H1 (cell line): Measurements from ENCODE around the gene AURKB. TPM values are rescaled to one million over a fixed set of nuclear protein-coding genes. Genes with fewer than 3 reads are reported as not detected.
A peak's percentile ranks its signal among the peaks of the same experiment; 100 is the strongest.

Experiments used
- CTCF ChIA-PET: fragments of 300-600 bp; sonication (Branson Sonifier 250); formaldehyde crosslinking; loops from one replicate; lab custom pipeline; 2021; ENCODE audit not compliant: partially characterized antibody; lab: Charles Lee
- POLR2A ChIA-PET: fragments of 300-600 bp; sonication (Branson Sonifier 250); formaldehyde crosslinking; loops from one replicate; lab custom pipeline; 2021; ENCODE audit warnings: inconsistent platforms; ENCODE audit not compliant: partially characterized antibody; lab: Charles Lee
- DNase-seq, 2 experiments: peaks; one replicate each; pipeline versions ENCODE4 v3.0.0 to v3.0.0-alpha.2; 2010 to 2022; ENCODE audit warnings: low spot score in 2 of 2, low read depth in 1 of 2, mixed read lengths in 1 of 2
- FAIRE-seq: peaks from 2 replicates; lab custom pipeline; 2011; peaks lifted over from hg19 to GRCh38; lab: Jason Lieb, UNC
- H2AFZ ChIP-seq: 2 replicates; pipeline ENCODE4 v1.8.1; 2012; ENCODE audit warnings: low read length, inconsistent platforms
- H2AK5ac ChIP-seq: 2 replicates; pipeline ENCODE4 v1.6.1; 2013; ENCODE audit warnings: low read depth, low read length
- H2BK120ac ChIP-seq: replicated peaks from 2 replicates; pipeline ENCODE3; 2013; ENCODE audit warnings: low read depth, low read length, inconsistent platforms
- H2BK12ac ChIP-seq: 2 replicates; pipeline ENCODE4 v1.6.1; 2013; ENCODE audit warnings: low read depth, low read length
- H2BK15ac ChIP-seq: 2 replicates; pipeline ENCODE4 v1.6.1; 2013; ENCODE audit warnings: low read length
- H2BK20ac ChIP-seq: 2 replicates; pipeline ENCODE4 v1.6.1; 2013; ENCODE audit warnings: low read length
- H2BK5ac ChIP-seq: 2 replicates; pipeline ENCODE4 v1.6.1; 2013; ENCODE audit warnings: low read depth, low read length
- H3K14ac ChIP-seq: 2 replicates; pipeline ENCODE4 v1.6.1; 2013; ENCODE audit warnings: inconsistent platforms; ENCODE audit not compliant: insufficient read length
- H3K18ac ChIP-seq: 2 replicates; pipeline ENCODE4 v1.6.1; 2013; ENCODE audit warnings: low read length; ENCODE audit errors: extremely low read depth
- H3K23ac ChIP-seq: 2 replicates; pipeline ENCODE4 v1.6.1; 2013; ENCODE audit warnings: inconsistent platforms; ENCODE audit not compliant: insufficient read length
- H3K23me2 ChIP-seq: 2 replicates; pipeline ENCODE4 v1.6.1; 2013; ENCODE audit warnings: low read depth, low read length
- H3K27ac ChIP-seq: 2 replicates; pipeline ENCODE4 v1.6.1; 2011; ENCODE audit warnings: low read depth, low read length, inconsistent platforms
- H3K27me3 ChIP-seq, 4 experiments: replicated peaks in 1 of 4; 1 replicate in 1 of 4; 2 replicates in 3 of 4; pipeline versions ENCODE4 v1.6.1 to v1.8.1; 2011 to 2013; ENCODE audit warnings: low read length in 3 of 4, mild to moderate bottlenecking in 3 of 4, inconsistent platforms in 2 of 4, mixed read lengths in 2 of 4, moderate library complexity in 1 of 4; ENCODE audit not compliant: control insufficient read depth in 3 of 4, insufficient read depth in 3 of 4; ENCODE audit errors: extremely low read depth in 1 of 4
- H3K36me3 ChIP-seq, 4 experiments: 2 replicates each; pipeline versions ENCODE4 v1.6.1 to v1.8.1; 2011 to 2013; ENCODE audit warnings: mild to moderate bottlenecking in 4 of 4, low read length in 3 of 4, moderate library complexity in 2 of 4, control low read depth in 1 of 4, inconsistent platforms in 1 of 4; ENCODE audit not compliant: insufficient read depth in 4 of 4, control insufficient read depth in 2 of 4
- H3K4ac ChIP-seq: replicated peaks from 2 replicates; pipeline ENCODE3; 2013; ENCODE audit warnings: low read length, low read depth, mixed read lengths, inconsistent platforms; ENCODE audit not compliant: insufficient read length
- H3K4me1 ChIP-seq, 4 experiments: replicated peaks in 1 of 4; 1 replicate in 1 of 4; 2 replicates in 3 of 4; pipeline versions ENCODE4 v1.6.1 to v1.8.1; 2011 to 2013; ENCODE audit warnings: low read length in 3 of 4, inconsistent platforms in 2 of 4, mixed read lengths in 1 of 4; ENCODE audit not compliant: insufficient read depth in 4 of 4, control insufficient read depth in 3 of 4
- H3K4me2 ChIP-seq, 2 experiments: 2 replicates each; pipeline versions ENCODE4 v1.6.1 to v1.8.1; 2011 to 2013; ENCODE audit warnings: low read depth in 2 of 2, low read length in 2 of 2, control low read depth in 1 of 2, inconsistent platforms in 1 of 2, mild to moderate bottlenecking in 1 of 2; ENCODE audit not compliant: insufficient read depth in 1 of 2
- H3K4me3 ChIP-seq, 4 experiments: fragments of 200-600, 300-600 bp in 1 of 4; sonication (generic), shearing (Covaris generic), sonication (Bioruptor Twin) in 1 of 4; 2 replicates each; pipeline versions ENCODE4 v1.5.1 to v1.8.1; 2011 to 2016; ENCODE audit warnings: low read length in 4 of 4, low read depth in 3 of 4, control low read depth in 2 of 4, inconsistent platforms in 2 of 4, mild to moderate bottlenecking in 2 of 4, mixed read lengths in 1 of 4, moderate library complexity in 1 of 4; ENCODE audit not compliant: insufficient read depth in 2 of 4; ENCODE audit errors: extremely low read depth in 1 of 4
- H3K56ac ChIP-seq: replicated peaks from 2 replicates; pipeline ENCODE3; 2013; ENCODE audit warnings: low read depth, mild to moderate bottlenecking, mixed read lengths, low read length, inconsistent platforms; ENCODE audit not compliant: insufficient read length
- H3K79me1 ChIP-seq: 2 replicates; pipeline ENCODE4 v1.6.1; 2013; ENCODE audit warnings: low read depth, low read length, control low read depth
- H3K79me2 ChIP-seq, 2 experiments: 2 replicates each; pipeline versions ENCODE4 v1.6.1 to v1.8.1; 2012 to 2013; ENCODE audit warnings: low read length in 2 of 2, mild to moderate bottlenecking in 2 of 2, inconsistent platforms in 1 of 2; ENCODE audit not compliant: insufficient read depth in 2 of 2, control insufficient read depth in 1 of 2
- H3K9ac ChIP-seq, 4 experiments: replicated peaks in 1 of 4; 1 replicate in 1 of 4; 2 replicates in 3 of 4; pipeline versions ENCODE4 v1.6.1 to v1.8.1; 2011 to 2013; ENCODE audit warnings: low read depth in 3 of 4, low read length in 3 of 4, control low read depth in 2 of 4, mild to moderate bottlenecking in 2 of 4, moderate library complexity in 2 of 4, inconsistent platforms in 1 of 4; ENCODE audit errors: extremely low read depth in 1 of 4
- H3K9me3 ChIP-seq, 2 experiments: 2 replicates each; pipeline versions ENCODE4 v1.6.1 to v1.8.1; 2012 to 2013; ENCODE audit warnings: mild to moderate bottlenecking in 2 of 2, moderate library complexity in 2 of 2, control low read depth in 1 of 2, inconsistent platforms in 1 of 2, low read depth in 1 of 2, low read length in 1 of 2, mixed read lengths in 1 of 2; ENCODE audit not compliant: insufficient read depth in 2 of 2
- H4K20me1 ChIP-seq, 2 experiments: replicated peaks in 1 of 2; 2 replicates each; pipeline versions ENCODE3 to v1.8.1; 2011 to 2013; ENCODE audit warnings: inconsistent platforms in 2 of 2, low read length in 2 of 2, mild to moderate bottlenecking in 1 of 2; ENCODE audit not compliant: insufficient read depth in 2 of 2, control insufficient read depth in 1 of 2
- H4K5ac ChIP-seq: 2 replicates; pipeline ENCODE4 v1.6.1; 2013; ENCODE audit warnings: low read length, low read depth, mixed read lengths, inconsistent platforms; ENCODE audit not compliant: insufficient read length
- H4K8ac ChIP-seq: 2 replicates; pipeline ENCODE4 v1.8.0; 2013; ENCODE audit warnings: mild to moderate bottlenecking, moderate library complexity, low read length, inconsistent platforms; ENCODE audit not compliant: insufficient read depth; ENCODE audit errors: extremely low read depth
- H4K91ac ChIP-seq: replicated peaks from 2 replicates; pipeline ENCODE3; 2013; ENCODE audit warnings: low read length, mixed read lengths, inconsistent platforms; ENCODE audit not compliant: insufficient read length
- ASH2L ChIP-seq: fragments of 200-600, 300-600 bp; sonication (generic); IDR thresholded peaks from one replicate; pipeline ENCODE4 v1.7.1; 2017; ENCODE audit warnings: low read length
- CEBPB ChIP-seq: IDR thresholded peaks from 2 replicates; pipeline ENCODE4 v1.6.1; 2012; ENCODE audit warnings: low read depth, low read length
- E2F6 ChIP-seq: IDR thresholded peaks from 2 replicates; pipeline ENCODE4 v1.6.1; 2012; ENCODE audit warnings: inconsistent platforms
- EGR1 ChIP-seq: IDR thresholded peaks from 2 replicates; pipeline ENCODE4 v1.6.1; 2011; ENCODE audit warnings: low read depth, low read length, borderline replicate concordance
- GABPA ChIP-seq: IDR thresholded peaks from 2 replicates; pipeline ENCODE4 v1.6.1; 2011; ENCODE audit warnings: mild to moderate bottlenecking, low read length, moderate library complexity, borderline replicate concordance; ENCODE audit not compliant: insufficient read depth
- MAFK ChIP-seq: IDR thresholded peaks from 2 replicates; pipeline ENCODE4 v1.6.1; 2012; ENCODE audit warnings: low read depth, mild to moderate bottlenecking, improper control_type of control experiment, low read length
- SP2 ChIP-seq: IDR thresholded peaks from 2 replicates; pipeline ENCODE4 v1.6.1; 2012; ENCODE audit warnings: mild to moderate bottlenecking, low read length, inconsistent platforms
- SP4 ChIP-seq: IDR thresholded peaks from 2 replicates; pipeline ENCODE4 v1.6.1; 2012; ENCODE audit warnings: low read length, inconsistent platforms
- TAF1 ChIP-seq: IDR thresholded peaks from 2 replicates; pipeline ENCODE4 v1.6.1; 2011; ENCODE audit warnings: mild to moderate bottlenecking, low read depth, low read length
- TAF7 ChIP-seq: optimal IDR thresholded peaks from 2 replicates; pipeline ENCODE3; 2011; ENCODE audit warnings: low read depth, mild to moderate bottlenecking, inconsistent platforms, low read length, moderate library complexity, borderline replicate concordance
- TEAD4 ChIP-seq: IDR thresholded peaks from 2 replicates; pipeline ENCODE4 v1.6.1; 2012; ENCODE audit warnings: low read depth, low read length, inconsistent platforms, mixed read lengths
- WGBS, 2 experiments: shearing (Covaris generic) in 1 of 2; methylation state at CpG; one replicate each; pipeline versions ENCODE4 v1.1.6 to v1.1.7; 2013 to 2015; ENCODE audit warnings: low lambda C conversion rate in 2 of 2, mixed read lengths in 2 of 2, inconsistent platforms in 1 of 2, low coverage in 1 of 2, missing lambda C conversion rate in 1 of 2; ENCODE audit not compliant: insufficient replicate concordance in 2 of 2, insufficient coverage in 1 of 2, insufficient read length in 1 of 2; ENCODE audit errors: extremely low coverage in 1 of 2, missing lambda C conversion rate in 1 of 2; 5-methylcytosine and 5-hydroxymethylcytosine counted together
- polyA plus RNA-seq, 7 experiments: library from polyadenylated mRNA; depleted of rRNA in 3 of 7; stranded (reverse) in 5 of 7; unstranded in 2 of 7; fragments of >200 nt in 5 of 7; fragments of 200-250 nt in 2 of 7; gene quantifications; 1 replicate in 5 of 7; 2 replicates in 1 of 7; 4 replicates in 1 of 7; pipeline versions ENCODE4 v1.2.1 to v1.2.3, GENCODE V29; 2011 to 2013; ENCODE audit warnings: missing spikeins in 2 of 7, mixed read lengths in 2 of 7
- total RNA-seq: library from RNA; stranded (reverse); fragmentation: NEBNext Ultra II Directional; extraction: Animal tissue kit (Norgen Biotek cat#: 25700); gene quantifications from 2 replicates; pipeline ENCODE4 v1.2.1, GENCODE V29; 2021

The AURKB gene
- total and polyA plus RNA-seq, 2 of the 8 experiments (the other 6 are each of a cell fraction or from before 2014, with no cell fraction given): 102 to 160 TPM

DNA sequence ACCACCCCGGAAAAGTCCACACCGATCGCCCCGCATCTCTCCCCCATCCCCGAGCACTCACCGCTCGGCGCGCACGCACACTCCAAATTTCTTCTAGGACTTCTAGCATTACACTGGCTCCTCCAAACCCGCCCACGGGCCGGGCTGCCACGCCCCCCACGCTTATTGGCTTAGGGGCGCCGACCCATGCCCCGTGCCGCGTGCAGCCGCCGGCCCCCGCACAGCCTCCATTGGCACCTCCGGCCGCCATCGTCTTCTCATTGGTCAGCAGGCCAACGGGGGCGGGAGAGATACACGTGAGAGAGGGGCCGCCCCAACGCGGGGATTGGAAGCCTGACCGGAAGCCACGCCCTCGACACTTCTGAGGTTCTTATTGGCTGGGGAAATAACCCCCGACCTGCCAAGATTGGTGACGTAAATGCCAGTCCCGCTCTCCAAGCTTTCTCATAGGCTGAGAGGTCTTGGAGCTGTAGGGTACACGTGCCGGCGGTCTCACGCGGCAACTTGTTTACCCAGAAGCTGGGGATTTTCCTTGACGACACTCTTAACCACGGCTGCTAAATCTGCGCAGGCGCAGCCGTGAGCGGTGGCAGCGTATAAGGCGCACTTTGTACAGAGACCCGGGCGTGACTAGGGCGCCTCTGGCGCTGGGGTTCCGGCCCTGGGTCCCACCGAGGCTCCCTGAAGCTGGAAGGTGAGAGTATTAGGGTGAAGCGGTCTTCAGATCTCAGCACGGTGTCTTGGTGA is 54.0 kb downstream of the AURKB start:
- H4K91ac ChIP-seq: no peak overlapping the region
- no peaks in the 10 kb centered on the region for H3K27me3 ChIP-seq
- H3K9me3 ChIP-seq: no peaks in the 10 kb centered on the region
- H3K23ac ChIP-seq: no peak overlapping the region
- H3K23me2 ChIP-seq: peaks cover 17% of the 10 kb centered on the region
- H3K4me3 ChIP-seq: peak overlapping the region; percentile 76 to 93 (median 85)
- no peak overlapping the region for H2AFZ ChIP-seq
- H4K8ac ChIP-seq: peak overlapping the region; percentile 96
- peaks cover 0 to 5% of the 10 kb centered on the region in 2 experiments; a peak in 2 of 4 replicates for H3K79me2 ChIP-seq
- FAIRE-seq (peak; percentile 97), DNase-seq (peak; percentile 99 to 100)
- H3K4me2 ChIP-seq: peak overlapping the region; percentile 96 to 100
- H3K56ac ChIP-seq: peak overlapping the region; percentile 17
- CTCF ChIA-PET: interaction anchor here (0.6 to 10.3 kb wide), 7 partner anchors 13 to 186 kb away, joined by 3 to 133 read pairs (median 4); partner anchors contain the start of genes ALOXE3 and AURKB
- peak overlapping the region; percentile 63 for H4K5ac ChIP-seq
- no peak overlapping the region for H2BK120ac ChIP-seq
- H3K4me1 ChIP-seq: peaks cover 12 to 35% (median 20%) of the 10 kb centered on the region in 4 experiments
- no peak overlapping the region for H3K14ac ChIP-seq
- H3K36me3 ChIP-seq: peaks cover 0 to 10% (median 5%) of the 10 kb centered on the region in 4 experiments; a peak in 6 of 8 replicates
- peak overlapping the region; percentile 89 for H3K27ac ChIP-seq
- H2BK12ac ChIP-seq: peak overlapping the region; percentile 91; the same call in 1 of the 2 replicates
- peak overlapping the region; percentile 94 for H2BK5ac ChIP-seq
- H2BK15ac ChIP-seq: 0 out of 2 replicates have a peak overlapping the region, but pooled peaks have one; percentile 61
- H2BK20ac ChIP-seq: no peak overlapping the region
- peak overlapping the region; percentile 59 for H3K4ac ChIP-seq
- 1% methylated on average over 59 of the region's 59 CpGs; no CpG with 5 or more reads in 1 of the 2 experiments for WGBS, 2 experiments
- peak overlapping the region; percentile 65 to 98 (median 88) for H3K9ac ChIP-seq
- H3K79me1 ChIP-seq: 0 out of 2 replicates have a peak, but pooled peaks cover 4% of the 10 kb centered on the region
- H3K18ac ChIP-seq: peak overlapping the region; percentile 32
- peaks cover 2 to 4% of the 10 kb centered on the region in 2 experiments for H4K20me1 ChIP-seq
- peak overlapping the region; percentile 93; the same call in 1 of the 2 replicates for H2AK5ac ChIP-seq
- POLR2A ChIA-PET: interaction anchor here (0.6 to 15.7 kb wide), 17 partner anchors 10 to 497 kb away, joined by 3 to 289 read pairs (median 5); partner anchors contain the start of genes ALOXE3, BORCS6, CTC1 and HES7
- peak; percentile 95 for TF ChIP-seq EGR1
- peak; percentile 71 for TF ChIP-seq TAF7
- TF ChIP-seq E2F6: peak; percentile 94
- TF ChIP-seq MAFK: no peak
- TF ChIP-seq TAF1: peak; percentile 90
- no peak for TF ChIP-seq CEBPB
- TF ChIP-seq GABPA: no peak
- peak; percentile 65 for TF ChIP-seq SP2
- TF ChIP-seq TEAD4: no peak
- TF ChIP-seq ASH2L: peak; percentile 62
- TF ChIP-seq SP4: peak; percentile 98
